ENCODE measurements around the gene TCEA3. TPM values are rescaled to one million over a fixed set of nuclear protein-coding genes. Genes with fewer than 3 reads are reported as not detected.

Gene TCEA3
- 2.7 TPM for polyA plus RNA-seq (2012; ENCODE audit: insufficient read length, low read depth)

DNA sequence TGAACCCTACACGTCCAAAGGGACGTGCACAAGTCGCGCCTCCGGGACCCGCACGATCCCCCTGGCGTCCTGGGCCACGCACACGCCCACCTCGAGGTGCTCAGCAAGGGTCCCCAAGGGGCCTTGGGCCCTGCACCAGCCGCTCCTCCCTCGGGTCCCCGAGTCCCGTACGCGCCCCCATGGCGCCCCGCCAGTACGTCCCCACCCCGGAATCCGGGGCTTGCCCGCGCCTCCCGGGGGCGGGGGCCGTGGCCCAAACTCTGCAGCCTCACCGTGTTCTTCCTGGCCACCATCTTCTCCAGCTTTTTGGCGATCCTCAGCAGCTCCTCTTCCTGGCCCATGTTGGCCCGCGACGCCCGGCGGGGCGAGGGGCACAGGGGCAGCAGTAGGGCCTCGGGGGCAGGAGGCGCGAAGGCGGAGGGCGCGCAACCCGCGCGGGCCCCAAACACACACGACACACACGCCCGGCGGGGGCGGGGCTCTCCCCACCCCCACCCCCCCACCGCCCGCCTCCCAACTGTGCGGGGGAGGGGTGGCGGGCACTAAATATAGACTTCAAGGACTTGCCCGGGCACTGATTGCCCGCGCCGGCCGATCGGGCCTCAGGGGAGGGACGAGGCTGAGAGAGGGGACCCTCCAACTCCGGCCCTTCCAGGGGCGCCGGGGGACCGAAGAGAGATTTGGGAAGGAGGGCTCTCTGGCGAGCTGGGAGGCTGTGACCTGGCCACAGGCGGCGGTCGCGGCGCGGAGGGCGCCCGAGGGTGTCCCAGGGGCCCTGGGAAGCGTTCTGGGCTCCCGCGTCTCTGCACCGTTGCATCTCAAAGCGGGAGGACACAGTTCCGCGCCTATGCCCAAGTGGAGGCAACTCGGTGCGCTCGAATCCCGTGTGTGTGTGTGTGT, at the start of gene TCEA3:
TCEA3 (minus strand) TSS at position 456 of the 900 bp plus-strand sequence; CDS start at position 341, 115 bp downstream.
- TF ChIP-seq POLR2AphosphoS5 (IDR thresholded peaks at IDR 0.05; ENCODE audit: low read depth, low read length) (no peak), TAF1 (IDR thresholded peaks at IDR 0.05; ENCODE audit: borderline replicate concordance, insufficient read depth, low read length) (no peak), FOXP2 (optimal IDR thresholded peaks at IDR 0.05; ENCODE audit: borderline replicate concordance, extremely low read depth, extremely low read length, insufficient read depth) (no peak), SIN3A (IDR thresholded peaks at IDR 0.05; ENCODE audit: borderline replicate concordance, insufficient read depth, low read length) (no peak)
- TF ChIP-seq, protein P1, sequence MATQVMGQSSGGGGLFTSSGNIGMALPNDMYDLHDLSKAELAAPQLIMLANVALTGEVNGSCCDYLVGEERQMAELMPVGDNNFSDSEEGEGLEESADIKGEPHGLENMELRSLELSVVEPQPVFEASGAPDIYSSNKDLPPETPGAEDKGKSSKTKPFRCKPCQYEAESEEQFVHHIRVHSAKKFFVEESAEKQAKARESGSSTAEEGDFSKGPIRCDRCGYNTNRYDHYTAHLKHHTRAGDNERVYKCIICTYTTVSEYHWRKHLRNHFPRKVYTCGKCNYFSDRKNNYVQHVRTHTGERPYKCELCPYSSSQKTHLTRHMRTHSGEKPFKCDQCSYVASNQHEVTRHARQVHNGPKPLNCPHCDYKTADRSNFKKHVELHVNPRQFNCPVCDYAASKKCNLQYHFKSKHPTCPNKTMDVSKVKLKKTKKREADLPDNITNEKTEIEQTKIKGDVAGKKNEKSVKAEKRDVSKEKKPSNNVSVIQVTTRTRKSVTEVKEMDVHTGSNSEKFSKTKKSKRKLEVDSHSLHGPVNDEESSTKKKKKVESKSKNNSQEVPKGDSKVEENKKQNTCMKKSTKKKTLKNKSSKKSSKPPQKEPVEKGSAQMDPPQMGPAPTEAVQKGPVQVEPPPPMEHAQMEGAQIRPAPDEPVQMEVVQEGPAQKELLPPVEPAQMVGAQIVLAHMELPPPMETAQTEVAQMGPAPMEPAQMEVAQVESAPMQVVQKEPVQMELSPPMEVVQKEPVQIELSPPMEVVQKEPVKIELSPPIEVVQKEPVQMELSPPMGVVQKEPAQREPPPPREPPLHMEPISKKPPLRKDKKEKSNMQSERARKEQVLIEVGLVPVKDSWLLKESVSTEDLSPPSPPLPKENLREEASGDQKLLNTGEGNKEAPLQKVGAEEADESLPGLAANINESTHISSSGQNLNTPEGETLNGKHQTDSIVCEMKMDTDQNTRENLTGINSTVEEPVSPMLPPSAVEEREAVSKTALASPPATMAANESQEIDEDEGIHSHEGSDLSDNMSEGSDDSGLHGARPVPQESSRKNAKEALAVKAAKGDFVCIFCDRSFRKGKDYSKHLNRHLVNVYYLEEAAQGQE (IDR thresholded peaks at IDR 0.05; ENCODE audit: insufficient read depth in 1 of 2, low read depth in 2 of 2, low read length in 2 of 2), result no peak

DNA sequence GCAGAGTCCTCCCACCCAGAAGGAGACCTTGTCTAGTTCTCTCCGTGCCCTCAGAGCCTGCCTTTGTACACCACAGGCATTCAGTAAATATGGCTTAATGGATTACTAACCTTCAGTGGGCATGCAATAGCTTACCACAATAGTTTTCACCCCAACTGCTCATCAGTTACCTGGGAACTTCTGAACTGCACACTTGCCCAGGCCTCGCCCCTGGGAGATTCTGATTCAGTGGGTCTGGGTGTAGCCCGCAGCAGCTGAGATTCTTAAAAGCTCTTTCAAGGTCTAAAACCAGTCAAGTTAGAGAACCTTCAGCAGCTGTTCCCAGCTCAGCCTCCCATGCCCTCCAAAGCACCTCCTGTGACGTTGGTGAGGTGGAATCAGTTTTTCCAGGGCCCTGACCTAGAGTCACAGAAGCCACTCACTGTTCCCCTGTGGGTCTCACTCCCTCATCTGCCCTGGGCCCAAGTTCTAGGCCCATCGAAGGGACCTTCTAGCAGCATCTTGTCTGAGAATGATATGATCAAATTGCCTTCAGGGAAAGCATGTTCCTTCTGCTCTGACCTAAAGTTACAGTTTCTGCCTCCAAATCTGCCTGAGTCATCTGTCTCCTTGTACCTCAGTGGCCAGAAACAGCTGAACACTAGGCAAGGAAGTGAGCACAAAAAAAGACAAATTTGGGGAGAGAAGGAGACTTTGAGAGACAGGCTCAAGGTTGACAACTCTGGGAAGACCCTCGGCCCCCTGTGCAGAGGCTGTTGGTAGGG, 48.7 kb upstream of the TCEA3 start:
- no peak for TF ChIP-seq SIN3A (IDR thresholded peaks at IDR 0.05; ENCODE audit: borderline replicate concordance, insufficient read depth, low read length)
- TF ChIP-seq FOXP2 (optimal IDR thresholded peaks at IDR 0.05; ENCODE audit: borderline replicate concordance, extremely low read depth, extremely low read length, insufficient read depth), result no peak
- TF ChIP-seq, protein P1 (IDR thresholded peaks at IDR 0.05; ENCODE audit: insufficient read depth in 1 of 2, low read depth in 2 of 2, low read length in 2 of 2), result no peak
- TF ChIP-seq TAF1 (IDR thresholded peaks at IDR 0.05; ENCODE audit: borderline replicate concordance, insufficient read depth, low read length), result no peak
- TF ChIP-seq POLR2AphosphoS5 (IDR thresholded peaks at IDR 0.05; ENCODE audit: low read depth, low read length), result no peak

DNA sequence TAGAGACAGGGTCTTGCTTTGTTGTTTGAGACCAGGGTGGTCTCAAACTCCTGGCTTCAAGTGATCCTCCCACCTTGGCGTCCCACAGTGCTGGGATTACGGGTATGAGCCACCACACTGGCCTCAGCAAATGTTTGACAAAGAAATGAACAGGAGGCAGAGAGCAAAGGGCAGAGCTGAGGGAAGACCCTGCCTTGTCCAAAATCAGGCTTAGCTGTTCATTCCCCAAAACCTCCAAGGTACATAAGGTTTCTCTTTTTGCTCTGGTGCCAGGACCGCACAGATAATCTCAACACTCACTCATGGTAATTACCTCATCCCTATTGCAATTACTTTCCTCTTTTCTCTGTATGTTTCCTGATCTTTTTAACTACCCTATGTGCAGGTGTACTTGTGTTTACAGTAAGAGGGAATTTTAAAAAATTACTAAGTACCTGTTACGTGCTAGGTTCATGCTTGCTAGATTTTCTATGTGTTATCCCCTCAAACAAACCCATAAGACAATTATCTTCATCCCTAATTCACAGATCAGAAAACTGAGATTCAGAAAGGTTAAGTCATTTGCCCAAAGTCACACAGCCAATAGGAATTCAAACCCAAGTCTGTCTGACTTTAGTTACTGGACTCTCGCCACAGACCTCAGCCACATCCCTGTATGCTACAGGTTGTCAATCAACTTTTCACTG, 47.9 kb upstream of the TCEA3 start:
- TF ChIP-seq SIN3A (IDR thresholded peaks at IDR 0.05; ENCODE audit: borderline replicate concordance, insufficient read depth, low read length) (no peak), POLR2AphosphoS5 (IDR thresholded peaks at IDR 0.05; ENCODE audit: low read depth, low read length) (no peak), TAF1 (IDR thresholded peaks at IDR 0.05; ENCODE audit: borderline replicate concordance, insufficient read depth, low read length) (no peak), FOXP2 (optimal IDR thresholded peaks at IDR 0.05; ENCODE audit: borderline replicate concordance, extremely low read depth, extremely low read length, insufficient read depth) (no peak)
- TF ChIP-seq, protein P1 (IDR thresholded peaks at IDR 0.05; ENCODE audit: insufficient read depth in 1 of 2, low read depth in 2 of 2, low read length in 2 of 2), result no peak

DNA sequence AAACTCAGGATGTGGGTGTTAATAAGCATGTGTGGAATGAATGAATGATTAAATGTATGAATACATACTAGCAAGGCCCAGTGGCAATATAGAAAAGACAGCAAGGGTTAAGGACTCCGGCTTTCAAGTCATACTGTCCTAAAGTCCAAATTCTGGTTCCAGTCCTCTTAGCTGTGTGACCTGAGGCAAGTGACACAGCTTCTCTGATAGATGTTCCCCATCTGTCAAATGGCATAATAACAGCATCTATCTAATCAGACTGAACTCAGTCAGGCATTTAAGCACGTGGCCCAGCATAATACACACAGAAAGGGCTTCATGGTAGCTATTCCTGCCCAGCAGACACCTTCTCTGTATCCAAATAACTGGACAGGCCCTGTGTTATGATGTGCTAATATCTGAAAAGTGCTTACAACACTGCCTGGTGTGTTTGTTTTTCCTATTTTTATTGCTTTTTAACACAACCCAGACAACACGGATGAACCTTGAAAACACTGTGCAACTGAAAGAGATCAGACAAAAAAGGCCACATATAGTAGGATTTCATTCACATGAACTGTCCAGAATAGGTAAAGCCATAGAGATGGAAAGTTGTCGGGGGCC, 47.0 kb upstream of the TCEA3 start:
- TF ChIP-seq POLR2AphosphoS5 (IDR thresholded peaks at IDR 0.05; ENCODE audit: low read depth, low read length), result no peak
- no peak for TF ChIP-seq TAF1 (IDR thresholded peaks at IDR 0.05; ENCODE audit: borderline replicate concordance, insufficient read depth, low read length)
- no peak for TF ChIP-seq SIN3A (IDR thresholded peaks at IDR 0.05; ENCODE audit: borderline replicate concordance, insufficient read depth, low read length)
- TF ChIP-seq, protein P1 (IDR thresholded peaks at IDR 0.05; ENCODE audit: insufficient read depth in 1 of 2, low read depth in 2 of 2, low read length in 2 of 2), result no peak
- TF ChIP-seq FOXP2 (optimal IDR thresholded peaks at IDR 0.05; ENCODE audit: borderline replicate concordance, extremely low read depth, extremely low read length, insufficient read depth), result no peak

Data from PFSK-1 (cell line).